Activated CD4-positive, alpha-beta memory T cell treated with anti-CD3 and anti-CD28 coated beads for 36 hours (primary cell): ENCODE data around the gene ENTPD8. TPM values are rescaled to one million over a fixed set of nuclear protein-coding genes. Genes with fewer than 3 reads are reported as not detected.
A peak's percentile ranks its signal among the peaks of the same experiment; 100 is the strongest.

Experiments
- CTCF ChIA-PET: fragments of 350-600 bp; sonication (Branson Sonifier 250); formaldehyde crosslinking; loops from one replicate; lab custom pipeline; 2021; ENCODE audit warnings: antibody characterized with exemption, inconsistent platforms; lab: Charles Lee
- POLR2A ChIA-PET: fragments of 350-600 bp; sonication (Branson Sonifier 250); formaldehyde crosslinking; loops from one replicate; lab custom pipeline; 2021; ENCODE audit warnings: antibody characterized with exemption; lab: Charles Lee
- DNase-seq: peaks from one replicate; pipeline ENCODE4 v3.0.0-alpha.2; 2020
- H3K27ac Mint-ChIP-seq: one replicate; pipeline ENCODE4 v1.8.0; 2021; ENCODE audit warnings: mixed read lengths
- H3K27me3 Mint-ChIP-seq: one replicate; pipeline ENCODE4 v1.8.0; 2021; ENCODE audit warnings: mixed read lengths
- H3K36me3 Mint-ChIP-seq: one replicate; pipeline ENCODE4 v1.8.0; 2021; ENCODE audit warnings: mixed read lengths
- H3K4me1 Mint-ChIP-seq: one replicate; pipeline ENCODE4 v1.8.0; 2021; ENCODE audit warnings: low read depth, mixed read lengths
- H3K4me3 Mint-ChIP-seq: one replicate; pipeline ENCODE4 v1.8.0; 2021; ENCODE audit warnings: mild to moderate bottlenecking, mixed read lengths
- H3K9me3 Mint-ChIP-seq: one replicate; pipeline ENCODE4 v1.8.0; 2021; ENCODE audit warnings: mixed read lengths
- intact Hi-C: fragments of 100-400 bp; cut with micrococcal nuclease; formaldehyde crosslinking; loops from one replicate; pipeline ENCODE4 v1.15.1; 2023
- total RNA-seq, 2 experiments: library from RNA; stranded (reverse); gene quantifications; one replicate each; pipeline ENCODE4 v1.2.3, GENCODE V29; 2021

The ENTPD8 gene
- total RNA-seq, 2 experiments from 2014 or later = not detected

DNA sequence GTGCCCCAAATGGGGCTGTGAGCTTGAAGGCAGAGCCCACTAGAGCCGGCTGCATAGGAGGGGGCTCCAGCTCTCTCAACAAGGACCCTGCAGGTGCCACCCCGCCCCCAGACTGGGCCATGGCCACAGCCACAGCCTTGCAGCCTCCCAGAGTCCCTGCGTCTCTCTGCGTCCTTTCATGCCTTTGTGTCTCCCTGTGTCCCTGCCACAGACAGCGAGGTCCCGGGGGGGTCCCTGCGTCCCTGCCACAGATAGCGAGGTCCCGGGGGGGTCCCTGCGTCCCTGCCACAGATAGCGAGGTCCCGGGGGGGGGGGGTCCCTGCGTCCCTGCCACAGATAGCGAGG is 11.6 kb downstream of the ENTPD8 start:
- ChIA-PET POLR2A (interaction anchor here (0.6 kb wide), 1 partner anchor 145 kb away, joined by 3 read pairs; no protein-coding TSS in a partner anchor), CTCF (no interaction called here)
- no peak overlapping the region for H3K27ac Mint-ChIP-seq
- no peak overlapping the region for H3K4me3 Mint-ChIP-seq
- H3K9me3 Mint-ChIP-seq = no peaks in the 10 kb centered on the region
- intact Hi-C loops = no loop called here
- H3K4me1 Mint-ChIP-seq = no peaks in the 10 kb centered on the region
- no peaks in the 10 kb centered on the region for H3K36me3 Mint-ChIP-seq
- DNase-seq = no peak
- H3K27me3 Mint-ChIP-seq = no peaks in the 10 kb centered on the region

DNA sequence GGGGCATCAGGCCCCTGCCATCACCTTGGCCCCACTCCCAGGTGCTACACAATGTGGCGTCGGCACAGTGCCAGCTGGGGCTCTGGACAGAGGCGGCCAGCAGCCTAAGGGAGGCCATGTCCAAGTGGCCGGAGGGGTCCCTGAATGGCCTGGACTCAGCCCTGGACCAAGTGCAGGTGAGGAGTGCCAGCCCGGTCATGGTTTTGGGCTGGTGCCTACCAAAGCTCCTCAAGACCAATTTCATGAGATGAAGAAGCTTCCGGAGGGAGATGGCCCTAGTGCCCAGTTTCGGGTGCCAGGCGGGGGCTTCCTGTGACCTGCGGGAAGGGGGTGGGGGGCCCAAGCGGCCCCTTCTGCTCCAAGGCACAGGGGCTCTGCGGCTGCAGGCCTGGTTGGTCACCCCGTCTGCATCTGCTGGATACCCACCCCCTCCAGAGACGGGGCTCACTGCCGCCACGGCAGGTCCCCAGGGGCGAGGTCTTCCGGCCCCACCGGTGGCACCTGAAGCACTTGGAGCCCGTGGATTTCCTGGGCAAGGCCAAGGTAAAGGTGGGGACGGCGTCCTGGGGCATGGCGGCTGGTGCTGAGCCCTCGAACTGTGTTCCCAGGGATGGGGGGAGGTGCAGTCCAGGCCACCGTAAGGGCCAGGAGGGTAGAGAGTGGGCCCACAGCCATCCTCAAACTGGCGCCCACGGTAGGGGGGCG is 12.2 kb downstream of the ENTPD8 start:
- Mint-ChIP-seq H3K27ac (no peak overlapping the region), H3K27me3 (no peaks in the 10 kb centered on the region), H3K36me3 (no peaks in the 10 kb centered on the region), H3K4me1 (no peaks in the 10 kb centered on the region), H3K4me3 (no peak overlapping the region), H3K9me3 (no peaks in the 10 kb centered on the region)
- intact Hi-C loops = no loop called here
- DNase-seq = no peak
- POLR2A ChIA-PET = interaction anchor here (0.6 kb wide), 1 partner anchor 145 kb away, joined by 3 read pairs; no protein-coding TSS in a partner anchor
- CTCF ChIA-PET = no interaction called here

DNA sequence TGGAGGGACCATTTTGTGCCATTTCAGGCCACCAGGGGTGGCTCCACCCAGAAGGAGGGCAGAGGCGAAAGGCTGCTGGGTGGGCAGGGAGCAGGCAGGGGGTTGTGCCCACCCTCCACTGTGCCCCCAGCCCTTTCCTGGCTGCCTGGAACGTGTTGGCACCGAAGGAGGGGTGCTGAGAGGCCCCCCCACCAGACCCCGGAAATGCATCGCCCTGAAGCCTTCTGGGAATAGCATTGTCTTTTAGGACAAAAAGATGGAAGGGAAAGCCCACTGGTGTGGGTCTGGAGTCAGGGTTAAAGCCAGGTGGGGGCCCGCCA is 12.9 kb downstream of the ENTPD8 start:
- Mint-ChIP-seq H3K4me3 (no peak overlapping the region), H3K27me3 (no peaks in the 10 kb centered on the region), H3K9me3 (no peaks in the 10 kb centered on the region), H3K27ac (no peak overlapping the region), H3K36me3 (no peaks in the 10 kb centered on the region), H3K4me1 (no peaks in the 10 kb centered on the region)
- no peak for DNase-seq
- intact Hi-C loops = no loop called here
- CTCF ChIA-PET = no interaction called here
- POLR2A ChIA-PET = no interaction called here

DNA sequence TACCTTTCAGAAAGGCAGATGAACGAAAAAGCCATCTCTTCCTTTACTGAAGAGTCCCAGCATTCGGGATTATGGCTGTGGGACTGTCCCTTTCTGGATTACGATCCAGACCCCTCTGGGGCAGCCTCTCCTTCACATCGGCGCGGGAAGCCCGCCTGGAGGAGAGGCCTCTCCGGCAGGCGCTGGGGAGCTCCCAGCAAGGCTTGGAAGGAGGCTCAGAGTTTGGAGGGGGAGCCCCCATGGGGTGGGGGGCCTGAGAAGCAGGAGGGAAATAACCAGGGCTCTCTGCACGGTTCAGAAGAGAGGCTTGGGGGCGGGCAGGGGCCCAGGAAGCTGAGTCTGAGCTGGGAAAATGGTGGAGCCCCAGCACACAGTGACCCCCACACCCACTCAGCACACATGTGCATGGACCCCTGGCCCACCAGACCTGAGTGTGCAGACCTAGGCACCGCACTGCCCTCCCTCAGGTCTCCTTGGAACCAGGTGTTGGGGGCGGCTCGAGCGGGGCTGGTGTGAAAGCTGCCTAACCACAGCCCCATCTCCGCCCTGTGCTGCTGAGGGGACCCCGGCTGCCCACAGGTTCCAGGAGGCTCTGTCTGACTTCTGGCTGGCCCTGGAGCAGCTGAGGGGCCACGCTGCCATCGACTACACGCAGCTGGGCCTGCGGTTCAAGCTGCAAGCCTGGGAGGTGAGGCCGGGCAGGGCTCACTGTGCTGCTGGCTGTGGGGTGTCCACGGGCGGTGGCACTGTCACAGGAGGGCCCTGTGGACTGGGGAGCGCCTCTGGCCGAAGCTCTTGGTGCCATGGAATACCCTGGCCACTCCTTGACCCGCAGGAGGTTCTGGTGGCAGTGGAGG is 13.5 kb downstream of the ENTPD8 start:
- Mint-ChIP-seq H3K9me3 (no peaks in the 10 kb centered on the region), H3K4me1 (no peaks in the 10 kb centered on the region), H3K27me3 (no peaks in the 10 kb centered on the region), H3K4me3 (no peak overlapping the region), H3K36me3 (no peaks in the 10 kb centered on the region), H3K27ac (no peak overlapping the region)
- CTCF ChIA-PET = no interaction called here
- POLR2A ChIA-PET = no interaction called here
- DNase-seq = no peak
- intact Hi-C loops = no loop called here

DNA sequence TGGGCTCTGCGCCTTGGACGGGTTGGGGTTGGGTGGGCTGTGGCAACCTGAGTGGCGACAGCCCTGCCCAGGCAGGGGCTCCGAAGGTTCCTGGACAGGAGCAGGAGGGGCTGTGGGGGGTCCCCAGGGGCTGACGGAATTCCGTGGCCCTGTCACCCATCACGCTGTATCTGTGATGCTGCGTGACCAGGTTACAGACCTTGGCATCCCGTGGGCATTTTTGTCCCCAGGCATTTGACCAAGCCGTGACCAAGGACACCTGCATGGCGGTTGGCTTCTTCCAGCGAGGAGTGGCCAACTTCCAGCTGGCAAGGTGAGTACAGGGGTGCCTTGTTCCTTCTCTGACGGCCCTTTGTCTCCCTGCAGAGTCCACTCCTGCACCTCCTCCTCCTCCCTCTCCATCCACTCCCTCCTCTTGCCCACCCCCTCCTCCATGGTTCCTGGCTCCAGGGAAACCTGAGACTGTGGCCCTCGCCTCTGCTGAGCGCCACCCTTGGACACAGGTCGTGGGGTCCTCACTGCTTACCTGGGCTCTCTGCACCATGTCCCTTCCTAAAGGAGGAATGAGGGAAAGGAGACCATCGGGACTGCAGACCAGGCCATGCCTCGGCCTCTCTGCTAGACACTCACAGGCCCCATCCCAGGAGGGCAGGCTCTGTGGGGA is 15.0 kb downstream of the ENTPD8 start:
- Mint-ChIP-seq H3K4me1 (peaks cover 6% of the 10 kb centered on the region), H3K9me3 (no peaks in the 10 kb centered on the region), H3K27me3 (no peaks in the 10 kb centered on the region), H3K27ac (no peak overlapping the region), H3K4me3 (no peak overlapping the region), H3K36me3 (no peaks in the 10 kb centered on the region)
- CTCF ChIA-PET = interaction anchor here (1.1 kb wide), 1 partner anchor 18 kb away, joined by 4 read pairs; no protein-coding TSS in a partner anchor
- intact Hi-C loops = no loop called here
- POLR2A ChIA-PET = no interaction called here
- no peak for DNase-seq

DNA sequence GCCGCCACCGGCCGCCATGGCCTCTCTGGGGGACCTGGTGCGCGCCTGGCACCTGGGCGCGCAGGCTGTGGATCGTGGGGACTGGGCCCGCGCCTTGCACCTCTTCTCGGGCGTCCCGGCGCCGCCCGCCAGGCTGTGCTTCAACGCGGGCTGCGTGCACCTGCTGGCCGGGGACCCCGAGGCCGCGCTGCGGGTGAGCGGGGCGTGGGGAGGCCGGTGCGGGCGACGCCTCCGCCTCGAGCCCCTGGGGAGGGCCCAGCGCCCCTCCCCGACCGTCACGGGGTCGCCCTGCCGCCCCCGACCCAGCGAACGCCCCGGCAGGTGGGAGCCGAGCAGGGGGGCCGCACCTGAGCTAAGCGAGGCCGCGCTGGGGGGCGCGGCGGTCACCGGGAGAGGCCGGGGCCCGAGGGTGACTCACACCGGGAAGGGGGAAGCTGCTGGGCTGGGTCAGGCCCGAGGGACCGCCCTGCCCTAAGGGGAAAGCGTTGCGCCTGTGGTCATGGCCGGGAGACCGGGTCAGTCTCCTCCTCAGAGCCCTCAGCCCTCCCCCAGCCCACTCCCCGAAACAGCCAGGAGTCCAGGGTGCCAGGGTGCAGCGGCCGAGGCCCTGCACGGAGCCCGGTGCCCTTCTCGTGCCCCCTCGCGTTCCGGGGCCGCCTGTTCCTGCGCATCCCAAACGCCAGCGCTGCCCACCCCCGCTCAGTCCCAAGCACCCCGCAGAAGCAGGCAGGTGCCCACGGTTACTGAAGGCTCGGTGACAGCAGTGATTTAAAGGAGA is 17.5 kb downstream of the ENTPD8 start:
- Mint-ChIP-seq H3K27me3 (no peaks in the 10 kb centered on the region), H3K4me3 (peak overlapping the region; percentile 51), H3K27ac (no peak overlapping the region), H3K4me1 (peaks cover 8% of the 10 kb centered on the region), H3K36me3 (peaks cover 2% of the 10 kb centered on the region), H3K9me3 (no peaks in the 10 kb centered on the region)
- CTCF ChIA-PET = interaction anchor here (0.7 to 1.8 kb wide), 17 partner anchors 10 to 168 kb away, joined by 3 to 15 read pairs (median 4); partner anchors contain the start of genes MRPL41, NRARP and NSMF
- DNase-seq = no peak
- POLR2A ChIA-PET = interaction anchor here (0.6 to 1.2 kb wide), 6 partner anchors 11 to 183 kb away, joined by 3 to 5 read pairs (median 4); partner anchors contain the start of genes NRARP and TUBB4B
- intact Hi-C loops = loop anchor here (1.0 to 2.0 kb wide), 3 partner anchors 21 to 182 kb away; partner anchors contain the start of genes ARRDC1 and NSMF

DNA sequence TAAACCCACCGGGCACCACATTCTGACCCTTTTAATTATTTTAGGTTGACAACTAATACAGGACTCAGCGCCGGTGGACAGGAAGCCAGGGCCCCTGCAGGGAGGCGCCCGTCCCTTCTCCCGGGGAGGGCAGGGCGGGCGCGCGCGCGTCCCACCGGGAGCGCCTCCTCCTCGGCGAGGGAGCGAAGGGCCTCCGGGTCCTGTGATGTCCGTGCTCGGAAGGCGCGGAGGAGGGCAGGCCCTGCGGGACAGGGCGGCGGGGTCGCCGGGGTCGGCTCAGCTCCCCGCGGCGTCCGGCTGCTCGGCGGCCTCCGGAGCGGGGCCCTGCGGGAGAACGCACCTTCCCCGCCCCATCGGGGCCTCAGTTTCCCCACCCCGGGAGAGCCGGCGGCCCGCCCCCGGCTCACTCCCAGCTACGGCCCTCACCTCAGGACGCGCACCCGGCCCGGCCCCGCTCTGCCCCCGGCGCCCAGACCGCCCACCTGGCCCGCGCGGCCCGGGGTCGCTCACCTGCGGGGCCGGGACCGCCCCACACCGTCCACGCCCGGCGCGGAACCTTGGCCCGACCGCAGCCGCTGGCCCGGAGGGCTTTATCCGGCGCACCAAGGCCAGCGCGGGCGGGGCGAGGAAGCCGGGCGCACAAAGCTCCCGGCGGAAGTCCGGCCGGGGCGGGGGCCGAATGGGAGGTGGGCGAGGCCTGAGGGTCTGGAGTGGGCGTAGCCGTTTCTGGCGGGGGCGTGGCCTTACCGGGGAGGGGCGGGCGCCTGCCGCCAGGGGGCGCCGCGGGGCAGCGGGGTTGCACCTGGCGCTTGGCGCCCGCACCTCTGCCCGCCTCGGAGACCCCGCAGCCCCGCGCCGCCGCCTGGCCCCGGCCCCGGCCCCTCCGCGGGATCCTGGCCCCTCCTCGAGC is 18.3 kb downstream of the ENTPD8 start, which contains the start of the genes EXD3 and NOXA1:
Gene EXD3 (minus strand): TSS at position 559 of the 910 bp plus-strand sequence. CDS start 27,805 bp downstream, outside the sequence.
Gene NOXA1 (plus strand): TSS at position 790 of the 910 bp plus-strand sequence. CDS start 137 bp downstream, outside the sequence.
- DNase-seq = peak; percentile 96
- no peaks in the 10 kb centered on the region for H3K9me3 Mint-ChIP-seq
- no peaks in the 10 kb centered on the region for H3K27me3 Mint-ChIP-seq
- intact Hi-C loops = loop anchor here (1.0 to 2.0 kb wide), 3 partner anchors 22 to 182 kb away; partner anchors contain the start of genes ARRDC1 and NSMF
- peak within 1 kb of the TSS; percentile 83 for H3K4me3 Mint-ChIP-seq
- POLR2A ChIA-PET = interaction anchor here (0.6 to 1.2 kb wide), 6 partner anchors 11 to 182 kb away, joined by 3 to 5 read pairs (median 4); partner anchors contain the start of genes NRARP and TUBB4B
- CTCF ChIA-PET = interaction anchor here (0.6 to 1.8 kb wide), 21 partner anchors 9 to 266 kb away, joined by 3 to 15 read pairs (median 4); partner anchors contain the start of genes MRPL41, NRARP and NSMF
- peaks cover 8% of the 10 kb centered on the region for H3K4me1 Mint-ChIP-seq
- H3K27ac Mint-ChIP-seq = peak within 1 kb of the TSS; percentile 71
- H3K36me3 Mint-ChIP-seq = peaks cover 2% of the 10 kb centered on the region

DNA sequence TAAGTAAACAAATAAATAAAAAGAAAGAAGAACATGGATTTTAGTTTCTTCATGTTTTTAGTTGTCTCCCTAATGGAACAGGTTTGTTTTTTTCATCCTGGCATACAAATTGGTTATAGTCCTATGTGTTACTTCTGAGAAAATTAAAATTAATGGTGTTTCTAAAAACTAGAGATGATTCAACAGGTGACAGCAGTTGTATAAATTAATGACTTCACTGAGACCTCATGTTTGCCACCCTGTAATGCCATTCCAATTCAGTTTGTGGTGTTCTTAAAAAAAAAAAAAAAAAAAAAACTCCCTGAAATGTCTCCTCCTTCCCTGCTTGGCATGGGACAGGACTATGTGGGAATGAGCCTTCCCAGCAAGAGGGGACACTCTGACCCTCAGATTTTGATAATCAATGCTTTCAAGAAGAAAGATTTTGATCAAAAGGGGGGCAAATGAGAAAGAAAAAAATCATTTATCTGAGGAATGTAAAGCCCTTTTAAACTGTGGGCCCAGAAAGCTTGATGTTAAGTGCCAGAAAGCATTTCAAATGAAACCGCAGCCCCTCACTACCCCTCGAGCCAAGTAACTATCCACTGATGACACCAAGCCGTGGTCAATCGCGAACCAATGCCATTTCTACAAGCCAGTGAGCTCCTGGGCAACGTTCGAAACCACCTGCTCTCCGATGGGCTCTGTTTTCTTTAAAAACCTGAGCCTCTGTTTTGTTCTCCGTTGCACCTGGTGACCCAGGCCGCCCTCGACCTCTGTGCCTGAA is 19.1 kb downstream of the ENTPD8 start:
- POLR2A ChIA-PET = interaction anchor here (1.2 kb wide), 1 partner anchor 32 kb away, joined by 4 read pairs; no protein-coding TSS in a partner anchor
- peaks cover 8% of the 10 kb centered on the region for H3K4me1 Mint-ChIP-seq
- H3K36me3 Mint-ChIP-seq = peaks cover 2% of the 10 kb centered on the region
- peak overlapping the region; percentile 83 for H3K4me3 Mint-ChIP-seq
- no peaks in the 10 kb centered on the region for H3K9me3 Mint-ChIP-seq
- CTCF ChIA-PET = interaction anchor here (0.9 to 1.8 kb wide), 6 partner anchors 8 to 130 kb away, joined by 4 to 15 read pairs (median 7); partner anchors contain the start of genes MRPL41 and NRARP
- H3K27me3 Mint-ChIP-seq = no peaks in the 10 kb centered on the region
- intact Hi-C loops = loop anchor here (2.0 kb wide), 2 partner anchors 23 to 37 kb away; partner anchors contain the start of gene NSMF
- H3K27ac Mint-ChIP-seq = peak overlapping the region; percentile 71
- DNase-seq = no peak

DNA sequence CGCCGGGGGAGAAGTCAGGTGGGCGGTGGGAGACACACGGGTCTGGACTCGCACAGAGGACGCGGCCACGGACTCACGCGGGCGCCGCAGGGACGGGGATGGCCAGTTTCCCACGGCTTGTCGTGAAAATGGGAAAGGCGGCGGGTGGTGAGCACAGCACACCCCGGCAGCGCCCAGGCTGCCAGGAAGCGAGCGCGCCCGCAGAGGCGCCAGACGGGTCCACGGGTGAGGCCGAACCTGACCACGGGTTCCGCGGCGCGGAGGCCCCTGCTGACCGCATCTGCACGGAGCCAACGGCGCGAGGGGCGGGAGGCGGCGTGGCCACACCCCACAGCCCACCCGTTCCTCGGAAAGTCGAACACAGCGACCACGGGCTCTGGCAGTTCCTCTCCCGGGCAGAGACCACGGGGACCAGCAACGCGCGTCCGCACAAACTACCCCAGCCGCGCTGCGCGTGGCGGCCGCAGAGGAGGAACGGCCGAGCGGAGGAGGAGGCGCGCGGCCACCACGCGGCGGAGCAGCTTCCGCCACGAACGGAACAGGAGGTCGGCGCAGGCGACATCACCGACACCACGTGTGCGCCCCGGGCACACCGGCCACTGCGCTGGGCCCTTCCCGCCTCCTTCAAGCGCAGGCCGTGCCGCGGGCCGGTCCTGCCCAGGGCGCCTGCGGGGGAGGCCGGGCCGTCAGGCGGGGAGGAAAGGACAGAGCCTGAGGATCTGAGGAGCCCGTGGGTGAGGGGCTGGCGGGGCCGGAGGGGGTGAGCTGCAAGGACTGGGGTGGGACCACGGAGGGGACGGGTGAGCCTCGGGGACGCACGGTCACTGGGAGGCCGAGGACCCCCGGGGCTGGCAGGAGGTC is 23.8 kb downstream of the ENTPD8 start:
- Mint-ChIP-seq H3K9me3 (no peaks in the 10 kb centered on the region), H3K27me3 (no peaks in the 10 kb centered on the region), H3K4me1 (peaks cover 8% of the 10 kb centered on the region), H3K36me3 (peaks cover 2% of the 10 kb centered on the region), H3K27ac (peak overlapping the region; percentile 13), H3K4me3 (peak overlapping the region; percentile 66)
- ChIA-PET CTCF (no interaction called here), POLR2A (no interaction called here)
- DNase-seq = peak; percentile 27
- intact Hi-C loops = no loop called here
